OCI-LY7 (cell line): Measurements from ENCODE around the gene SNX25. TPM values are rescaled to one million over a fixed set of nuclear protein-coding genes. Genes with fewer than 3 reads are reported as not detected.

Experiments
- BruUV-seq: library from RNA; stranded (reverse); fragments of 400-500 nt; replicated peaks from 2 replicates; lab custom pipeline; 2021; lab: Mats Ljungman, UMichigan
- CTCF ChIA-PET: fragments of 300-600 bp; sonication (Branson Sonifier 250); formaldehyde crosslinking; loops from one replicate; lab custom pipeline; 2022; ENCODE audit warnings: antibody characterized with exemption; ENCODE audit not compliant: unreplicated experiment; lab: Charles Lee
- POLR2A ChIA-PET: fragments of 300-600 bp; sonication (Branson Sonifier 250); formaldehyde crosslinking; loops from one replicate; lab custom pipeline; 2022; ENCODE audit warnings: antibody characterized with exemption; lab: Charles Lee
- DNase-seq: peaks from one replicate; pipeline ENCODE4 v3.0.0-alpha.2; 2015; ENCODE audit warnings: low spot score
- H2AFZ ChIP-seq: fragments of 200-600 bp; sonication (generic), shearing (Covaris generic); 2 replicates; pipeline ENCODE4 v1.6.1; 2014; ENCODE audit warnings: mild to moderate bottlenecking, antibody characterized with exemption, low read length, moderate library complexity
- H3K27ac ChIP-seq: fragments of 200-600 bp; sonication (generic); 2 replicates; pipeline ENCODE4 v1.5.1; 2014; ENCODE audit warnings: mixed run types, low read depth, mild to moderate bottlenecking, moderate library complexity, low read length, inconsistent platforms; ENCODE audit not compliant: poor library complexity, severe bottlenecking
- H3K36me3 ChIP-seq: fragments of 200-600 bp; sonication (generic); 2 replicates; pipeline ENCODE4 v1.6.1; 2014; ENCODE audit warnings: mild to moderate bottlenecking, antibody characterized with exemption, low read length, moderate library complexity, mixed read lengths; ENCODE audit not compliant: insufficient read depth
- H3K4me1 ChIP-seq: fragments of 200-600 bp; sonication (generic); 2 replicates; pipeline ENCODE4 v1.5.1; 2014; ENCODE audit warnings: mild to moderate bottlenecking, low read length; ENCODE audit not compliant: insufficient read depth, poor library complexity, severe bottlenecking
- H3K4me2 ChIP-seq: fragments of 200-600 bp; sonication (generic); 2 replicates; pipeline ENCODE4 v1.6.1; 2014; ENCODE audit warnings: mild to moderate bottlenecking, low read length
- H3K4me3 ChIP-seq: fragments of 200-600 bp; sonication (generic); 2 replicates; pipeline ENCODE4 v1.5.1; 2014; ENCODE audit warnings: mild to moderate bottlenecking, low read depth, low read length; ENCODE audit not compliant: poor library complexity, severe bottlenecking
- H3K79me2 ChIP-seq: fragments of 200-600 bp; sonication (generic); 2 replicates; pipeline ENCODE4 v1.6.1; 2016; ENCODE audit warnings: low read depth, mild to moderate bottlenecking, low read length, moderate library complexity, mixed read lengths; ENCODE audit not compliant: insufficient read depth
- H3K9me2 ChIP-seq: fragments of 200-600 bp; sonication (generic); 2 replicates; pipeline ENCODE4 v1.6.1; 2016; ENCODE audit warnings: mild to moderate bottlenecking, low read length, mixed read lengths; ENCODE audit not compliant: insufficient read depth
- H3K9me3 ChIP-seq: fragments of 200-600 bp; sonication (generic); 2 replicates; pipeline ENCODE4 v1.6.1; 2014; ENCODE audit warnings: mild to moderate bottlenecking, mixed run types, low read length, mixed read lengths
- H4K20me1 ChIP-seq: fragments of 200-600 bp; sonication (generic); 2 replicates; pipeline ENCODE4 v1.6.1; 2014; ENCODE audit warnings: mild to moderate bottlenecking, antibody characterized with exemption, low read length, moderate library complexity, mixed read lengths; ENCODE audit not compliant: insufficient read depth
- CTCF ChIP-seq: fragments of 200-600 bp; sonication (generic); conservative IDR thresholded peaks from 2 replicates; pipeline ENCODE4 v1.5.1; 2014; ENCODE audit warnings: mild to moderate bottlenecking, antibody characterized with exemption, low read length, moderate library complexity, mixed read lengths
- EZH2phosphoT487 ChIP-seq: fragments of 200-600 bp; sonication (generic); IDR thresholded peaks from 2 replicates; pipeline ENCODE4 v1.6.1; 2018; ENCODE audit warnings: low read depth, borderline replicate concordance, mild to moderate bottlenecking, mixed run types, antibody characterized with exemption, low read length, moderate library complexity, mixed read lengths
- intact Hi-C: fragments of 100-400 bp; cut with micrococcal nuclease; formaldehyde crosslinking; loops from one replicate; pipeline ENCODE4 v1.10.0; 2022; ENCODE audit not compliant: unreplicated experiment
- total RNA-seq, 2 experiments: library from RNA; depleted of rRNA in 1 of 2; stranded (reverse); fragments of >200 nt in 1 of 2; shearing (Covaris generic) in 1 of 2; gene quantifications; 2 replicates each; pipeline ENCODE4 v1.2.3, GENCODE V29; 2014 to 2022

The SNX25 gene
- total RNA-seq, 2 experiments from 2014 or later: 33.7 to 55.6 TPM

- no peaks in the 10 kb centered on the region for H3K9me2 ChIP-seq
- no peaks in the 10 kb centered on the region for H3K79me2 ChIP-seq
- DNase-seq: no peak
- no peaks in the 10 kb centered on the region for H4K20me1 ChIP-seq
- TF ChIP-seq CTCF: no peak
- POLR2A ChIA-PET: no interaction called here
- no peaks in the 10 kb centered on the region for H3K9me3 ChIP-seq
- H2AFZ ChIP-seq: no peak overlapping the region
- peaks cover 14% of the 10 kb centered on the region for H3K4me1 ChIP-seq
- intact Hi-C loops: no loop called here
- H3K4me3 ChIP-seq: no peak overlapping the region
- peaks cover 49% of the 10 kb centered on the region for H3K36me3 ChIP-seq
- H3K27ac ChIP-seq: no peak overlapping the region
- no TSS peak for BruUV-seq
- CTCF ChIA-PET: no interaction called here
- H3K4me2 ChIP-seq: no peak overlapping the region
These were observed 61.5 kb downstream of the SNX25 start for GRCh38 chr4:185270885-185271284.

- no peaks in the 10 kb centered on the region for H3K9me2 ChIP-seq
- no peak overlapping the region for H3K4me2 ChIP-seq
- DNase-seq: no peak
- H3K9me3 ChIP-seq: no peaks in the 10 kb centered on the region
- peaks cover 3% of the 10 kb centered on the region for H3K4me1 ChIP-seq
- H3K27ac ChIP-seq: no peak overlapping the region
- CTCF ChIA-PET: no interaction called here
- no peak overlapping the region for H3K4me3 ChIP-seq
- no peaks in the 10 kb centered on the region for H3K79me2 ChIP-seq
- no TSS peak for BruUV-seq
- POLR2A ChIA-PET: interaction anchor here (1.0 to 1.6 kb wide), 2 partner anchors 12 to 16 kb away, joined by 3 to 7 read pairs; no protein-coding TSS in a partner anchor
- H4K20me1 ChIP-seq: no peaks in the 10 kb centered on the region
- TF ChIP-seq EZH2phosphoT487 (no peak), CTCF (no peak)
- no peak overlapping the region for H2AFZ ChIP-seq
- peaks cover 45% of the 10 kb centered on the region for H3K36me3 ChIP-seq
- intact Hi-C loops: no loop called here
These were observed 62.8 kb downstream of the SNX25 start for GRCh38 chr4:185272245-185272644.

GRCh38 chr4:185275501-185275900 lies 66.1 kb downstream of the SNX25 start:
- no peak overlapping the region for H3K4me2 ChIP-seq
- H3K4me1 ChIP-seq: no peaks in the 10 kb centered on the region
- POLR2A ChIA-PET: interaction anchor here (0.5 to 1.9 kb wide), 4 partner anchors 9 to 466 kb away, joined by 3 to 11 read pairs (median 6); no protein-coding TSS in a partner anchor
- H3K9me3 ChIP-seq: no peaks in the 10 kb centered on the region
- CTCF ChIA-PET: no interaction called here
- H3K36me3 ChIP-seq: peaks cover 22% of the 10 kb centered on the region
- no peak overlapping the region for H3K27ac ChIP-seq
- H3K79me2 ChIP-seq: no peaks in the 10 kb centered on the region
- H3K9me2 ChIP-seq: no peaks in the 10 kb centered on the region
- BruUV-seq: no TSS peak
- TF ChIP-seq CTCF: no peak
- TF ChIP-seq EZH2phosphoT487: no peak
- no peaks in the 10 kb centered on the region for H4K20me1 ChIP-seq
- H3K4me3 ChIP-seq: no peak overlapping the region
- intact Hi-C loops: no loop called here
- H2AFZ ChIP-seq: no peak overlapping the region
- no peak for DNase-seq
